Measurements from ENCODE around the gene HECA. TPM values are rescaled to one million over a fixed set of nuclear protein-coding genes. Genes with fewer than 3 reads are reported as not detected.

HECA gene
- total and polyA plus RNA-seq, 2 experiments from 2014 or later: 2.9 to 22.5 TPM

GRCh38 chr6:139131736-139132280 is 3.1 kb upstream of the HECA start:
- 82 to 86% methylated on average over 6 of the region's 6 CpGs for WGBS, 2 experiments (ENCODE audit: low coverage in 1 of 2, low lambda C conversion rate in 2 of 2, missing lambda C conversion rate in 2 of 2)
- Histone ChIP-seq H3K27ac (no peak overlapping the region), H3F3A (ENCODE audit: insufficient read depth) (peaks cover 31% of the 10 kb centered on the region), H3K4me3 (no peak overlapping the region), H2AFZ (no peak overlapping the region), H3K36me3 (ENCODE audit: low read depth) (no peaks in the 10 kb centered on the region), H3K27me3 (replicated peaks; ENCODE audit: insufficient read depth) (no peaks in the 10 kb centered on the region), H3K9ac (no peak overlapping the region), H4K20me1 (ENCODE audit: insufficient read depth) (no peaks in the 10 kb centered on the region), H3K9me2 (ENCODE audit: insufficient read depth) (no peaks in the 10 kb centered on the region), H3K9me3 (ENCODE audit: low read depth) (no peaks in the 10 kb centered on the region), H3K4me1 (ENCODE audit: insufficient read depth) (peaks cover 5% of the 10 kb centered on the region), H3K4me2 (ENCODE audit: unreplicated experiment) (no peak overlapping the region), H3K79me2 (ENCODE audit: insufficient read depth) (peaks cover 7% of the 10 kb centered on the region)
- no peak for DNase-seq
- in situ Hi-C loops (cut with MboI): no loop called here
- TF ChIP-seq EZH2 (IDR thresholded peaks at IDR 0.05; ENCODE audit: insufficient read depth, poor library complexity, severe bottlenecking): no peak
- TF ChIP-seq EZH2phosphoT487 (IDR thresholded peaks at IDR 0.05; ENCODE audit: insufficient read depth, low read depth): no peak

GRCh38 chr6:139133262-139134063 is 1.4 kb upstream of the HECA start:
- no peak overlapping the region for H3K9ac ChIP-seq
- H3F3A ChIP-seq (ENCODE audit: insufficient read depth): peaks cover 28% of the 10 kb centered on the region; the same call in 1 of the 2 replicates
- peak overlapping the region; percentile 29 for H3K4me2 ChIP-seq (ENCODE audit: unreplicated experiment)
- H3K9me2 ChIP-seq (ENCODE audit: insufficient read depth): no peaks in the 10 kb centered on the region
- in situ Hi-C loops (cut with MboI): no loop called here
- peaks cover 23% of the 10 kb centered on the region for H3K79me2 ChIP-seq (ENCODE audit: insufficient read depth)
- peak overlapping the region; percentile 42; the same call in 1 of the 2 replicates for H2AFZ ChIP-seq
- no peaks in the 10 kb centered on the region for H3K36me3 ChIP-seq (ENCODE audit: low read depth)
- H3K27me3 ChIP-seq (replicated peaks; ENCODE audit: insufficient read depth): no peaks in the 10 kb centered on the region
- TF ChIP-seq EZH2 (IDR thresholded peaks at IDR 0.05; ENCODE audit: insufficient read depth, poor library complexity, severe bottlenecking): no peak
- no peak for TF ChIP-seq EZH2phosphoT487 (IDR thresholded peaks at IDR 0.05; ENCODE audit: insufficient read depth, low read depth)
- H3K4me1 ChIP-seq (ENCODE audit: insufficient read depth): peaks cover 22% of the 10 kb centered on the region
- no peak for DNase-seq
- H4K20me1 ChIP-seq (ENCODE audit: insufficient read depth): no peaks in the 10 kb centered on the region
- no peaks in the 10 kb centered on the region for H3K9me3 ChIP-seq (ENCODE audit: low read depth)
- H3K4me3 ChIP-seq: no peak overlapping the region
- no peak overlapping the region for H3K27ac ChIP-seq
- 56 to 60% methylated on average over 11 of the region's 11 CpGs for whole genome bisulfite sequencing, 2 experiments (ENCODE audit: low coverage in 1 of 2, low lambda C conversion rate in 2 of 2, missing lambda C conversion rate in 2 of 2)

- H3K4me2 ChIP-seq (ENCODE audit: unreplicated experiment): no peak overlapping the region
- H3K9ac ChIP-seq: no peak overlapping the region
Measured at GRCh38 chr6:139134064-139134395, 850 bp upstream of the HECA start.

GRCh38 chr6:139135578-139136545 is 982 bp downstream of the HECA start:
- peak; percentile 64 for DNase-seq
- no peaks in the 10 kb centered on the region for H3K36me3 ChIP-seq (ENCODE audit: low read depth)
- H3K9ac ChIP-seq: peak overlapping the region; percentile 92
- peaks cover 47% of the 10 kb centered on the region for H3K79me2 ChIP-seq (ENCODE audit: insufficient read depth)
- TF ChIP-seq EZH2phosphoT487 (IDR thresholded peaks at IDR 0.05; ENCODE audit: insufficient read depth, low read depth) (no peak), EZH2 (IDR thresholded peaks at IDR 0.05; ENCODE audit: insufficient read depth, poor library complexity, severe bottlenecking) (no peak)
- peaks cover 23% of the 10 kb centered on the region; the same call in 1 of the 2 replicates for H3F3A ChIP-seq (ENCODE audit: insufficient read depth)
- WGBS, 2 experiments (ENCODE audit: low coverage in 1 of 2, low lambda C conversion rate in 2 of 2, missing lambda C conversion rate in 2 of 2): 2 to 3% methylated on average over 27 of the region's 76 CpGs
- no peaks in the 10 kb centered on the region for H4K20me1 ChIP-seq (ENCODE audit: insufficient read depth)
- H3K4me2 ChIP-seq (ENCODE audit: unreplicated experiment): peak overlapping the region; percentile 95
- H3K27ac ChIP-seq: peak overlapping the region; percentile 56
- no peaks in the 10 kb centered on the region for H3K27me3 ChIP-seq (replicated peaks; ENCODE audit: insufficient read depth)
- peaks cover 22% of the 10 kb centered on the region for H3K4me1 ChIP-seq (ENCODE audit: insufficient read depth)
- no peaks in the 10 kb centered on the region for H3K9me3 ChIP-seq (ENCODE audit: low read depth)
- H3K4me3 ChIP-seq: peak overlapping the region; percentile 97
- peak overlapping the region; percentile 93 for H2AFZ ChIP-seq
- H3K9me2 ChIP-seq (ENCODE audit: insufficient read depth): no peaks in the 10 kb centered on the region
- in situ Hi-C loops (cut with MboI): no loop called here

More at GRCh38 chr6:139134064-139134395, 850 bp upstream of the HECA start:
- Histone ChIP-seq H2AFZ (0 out of 2 replicates have a peak overlapping the region, but pooled peaks have one; percentile 42), H3K27me3 (replicated peaks; ENCODE audit: insufficient read depth) (no peaks in the 10 kb centered on the region), H3K9me3 (ENCODE audit: low read depth) (no peaks in the 10 kb centered on the region), H3K36me3 (ENCODE audit: low read depth) (no peaks in the 10 kb centered on the region), H3F3A (ENCODE audit: insufficient read depth) (peaks cover 28% of the 10 kb centered on the region; the same call in 1 of the 2 replicates), H3K27ac (no peak overlapping the region), H3K4me1 (ENCODE audit: insufficient read depth) (peaks cover 22% of the 10 kb centered on the region), H3K9me2 (ENCODE audit: insufficient read depth) (no peaks in the 10 kb centered on the region), H4K20me1 (ENCODE audit: insufficient read depth) (no peaks in the 10 kb centered on the region), H3K4me3 (no peak overlapping the region), H3K79me2 (ENCODE audit: insufficient read depth) (peaks cover 29% of the 10 kb centered on the region)
- in situ Hi-C loops (cut with MboI): no loop called here
- TF ChIP-seq EZH2 (IDR thresholded peaks at IDR 0.05; ENCODE audit: insufficient read depth, poor library complexity, severe bottlenecking) (no peak), EZH2phosphoT487 (IDR thresholded peaks at IDR 0.05; ENCODE audit: insufficient read depth, low read depth) (no peak)
- DNase-seq: no peak
